B cell (primary cell): ENCODE measurements around the gene DPP9. TPM values are rescaled to one million over a fixed set of nuclear protein-coding genes. Genes with fewer than 3 reads are reported as not detected.

Experiments
- ATAC-seq: fragments of 200-7000 bp; cut with Tn5 transposase; one replicate; pipeline ENCODE4 v1.10.0; 2021; ENCODE audit warnings: low read depth, mild to moderate bottlenecking, moderate number of reproducible peaks, moderate library complexity
- CTCF ChIA-PET: fragments of 350-600 bp; sonication (Branson Sonifier 250); formaldehyde crosslinking; loops from one replicate; lab custom pipeline; 2021; ENCODE audit warnings: antibody characterized with exemption, inconsistent platforms; lab: Charles Lee
- POLR2A ChIA-PET: fragments of 350-600 bp; sonication (Branson Sonifier 250); formaldehyde crosslinking; loops from one replicate; lab custom pipeline; 2021; ENCODE audit warnings: antibody characterized with exemption; lab: Charles Lee
- DNase-seq: peaks from one replicate; pipeline ENCODE4 v3.0.0; 2013
- H2AFZ ChIP-seq: 2 replicates; pipeline ENCODE4 v1.6.1; 2012; ENCODE audit warnings: mild to moderate bottlenecking, low read depth, low read length; ENCODE audit not compliant: insufficient read depth, poor library complexity, severe bottlenecking
- H3K27ac ChIP-seq, 2 donors: 1 replicate in 1 of 2; 2 replicates in 1 of 2; pipeline ENCODE4 v1.5.1; 2012 to 2013; ENCODE audit warnings: low read length in 2 of 2, mild to moderate bottlenecking in 2 of 2, moderate library complexity in 1 of 2
- H3K27me3 ChIP-seq, 4 experiments: fragments of 200-600 bp in 1 of 4; sonication (generic) in 1 of 4; replicated peaks in 1 of 4; 1 replicate in 2 of 4; 2 replicates in 2 of 4; pipeline versions ENCODE4 v1.6.1 to v1.7.0; 2013 to 2016; ENCODE audit warnings: low read length in 3 of 4, mild to moderate bottlenecking in 2 of 4, mixed read lengths in 1 of 4, moderate library complexity in 1 of 4; ENCODE audit not compliant: insufficient read depth in 4 of 4, control insufficient read depth in 3 of 4; ENCODE audit errors: control extremely low read depth in 1 of 4
- H3K36me3 ChIP-seq, 2 experiments: replicated peaks in 1 of 2; 1 replicate in 1 of 2; 2 replicates in 1 of 2; pipeline versions ENCODE4 v1.6.1 to v1.7.1; 2013; ENCODE audit warnings: low read length in 1 of 2; ENCODE audit not compliant: insufficient read depth in 2 of 2, control insufficient read depth in 1 of 2; ENCODE audit errors: control extremely low read depth in 1 of 2, extremely low read depth in 1 of 2
- H3K4me1 ChIP-seq, 2 donors: fragments of 200-600 bp in 1 of 2; sonication (generic) in 1 of 2; 1 replicate in 1 of 2; 2 replicates in 1 of 2; pipeline versions ENCODE4 v1.5.1 to v1.6.1; 2013 to 2017; ENCODE audit warnings: low read length in 2 of 2; ENCODE audit not compliant: control insufficient read depth in 2 of 2, insufficient read depth in 2 of 2
- H3K4me2 ChIP-seq: replicated peaks from 2 replicates; pipeline ENCODE3; 2012; ENCODE audit warnings: mild to moderate bottlenecking, low read depth, low read length; ENCODE audit not compliant: poor library complexity, severe bottlenecking
- H3K4me3 ChIP-seq, 5 experiments: fragments of 200-600 bp in 1 of 5; sonication (generic) in 1 of 5; 1 replicate in 3 of 5; 2 replicates in 2 of 5; pipeline versions ENCODE4 v1.5.1 to v1.7.0; 2011 to 2016; ENCODE audit warnings: low read length in 4 of 5, mild to moderate bottlenecking in 4 of 5, low read depth in 2 of 5, control low read depth in 1 of 5, moderate library complexity in 1 of 5; ENCODE audit not compliant: insufficient read depth in 1 of 5; ENCODE audit errors: control extremely low read depth in 1 of 5, extremely low read depth in 1 of 5
- H3K79me2 ChIP-seq: fragments of 200-600 bp; sonication (generic); one replicate; pipeline ENCODE4 v1.6.0; 2016; ENCODE audit warnings: low read length; ENCODE audit not compliant: control insufficient read depth, insufficient read depth
- H3K9ac ChIP-seq: fragments of 200-600 bp; sonication (generic); 2 replicates; pipeline ENCODE4 v1.6.1; 2017; ENCODE audit warnings: mild to moderate bottlenecking, low read length, moderate library complexity
- H3K9me3 ChIP-seq, 3 donors: one replicate each; pipeline versions ENCODE4 v1.6.1 to v1.7.1; 2013; ENCODE audit warnings: low read length in 2 of 3; ENCODE audit not compliant: control insufficient read depth in 2 of 3, insufficient read depth in 1 of 3; ENCODE audit errors: control extremely low read depth in 1 of 3
- H4K20me1 ChIP-seq: 2 replicates; pipeline ENCODE4 v1.6.0; 2012; ENCODE audit warnings: mild to moderate bottlenecking, low read length; ENCODE audit not compliant: insufficient read depth, control insufficient read depth, poor library complexity, severe bottlenecking
- H3K27ac Mint-ChIP-seq: one replicate; pipeline ENCODE4 v1.8.0; 2021; ENCODE audit warnings: mixed read lengths
- H3K27me3 Mint-ChIP-seq: one replicate; pipeline ENCODE4 v1.8.0; 2021; ENCODE audit warnings: mixed read lengths
- H3K4me1 Mint-ChIP-seq: one replicate; pipeline ENCODE4 v1.8.0; 2021; ENCODE audit warnings: mixed read lengths
- H3K4me3 Mint-ChIP-seq: one replicate; pipeline ENCODE4 v1.8.0; 2021; ENCODE audit warnings: mixed read lengths
- H3K9me3 Mint-ChIP-seq: one replicate; pipeline ENCODE4 v1.8.0; 2022; ENCODE audit warnings: mixed read lengths; ENCODE audit not compliant: insufficient read depth
- CTCF ChIP-seq: fragments of 200-600 bp; IDR thresholded peaks from one replicate; pipeline ENCODE4 v1.8.0; 2022; ENCODE audit warnings: antibody characterized with exemption, mild to moderate bottlenecking
- EZH2 ChIP-seq: IDR thresholded peaks from 2 replicates; pipeline ENCODE4 v1.6.1; 2012; ENCODE audit warnings: borderline replicate concordance, low read depth, mild to moderate bottlenecking, moderate library complexity, low read length; ENCODE audit not compliant: insufficient read depth, poor library complexity, severe bottlenecking
- WGBS: methylation state at CpG from one replicate; pipeline ENCODE4 v1.1.5; 2013; ENCODE audit warnings: missing lambda C conversion rate; ENCODE audit not compliant: insufficient coverage; 5-methylcytosine and 5-hydroxymethylcytosine counted together
- intact Hi-C: fragments of 100-400 bp; cut with micrococcal nuclease; formaldehyde crosslinking; loops from one replicate; pipeline ENCODE4 v1.10.0; 2022
- polyA plus RNA-seq: library from polyadenylated mRNA; depleted of rRNA; stranded (reverse); fragments of >200 nt; gene quantifications from 2 replicates; pipeline ENCODE4 v1.2.3, GENCODE V29; 2012
- total RNA-seq, 2 donors: library from RNA; stranded (reverse); fragments of 120-200 nt in 1 of 2; gene quantifications; 1 replicate in 1 of 2; 2 replicates in 1 of 2; pipeline versions ENCODE4 v1.2.3 to v1.2.4, GENCODE V29; 2013 to 2022

Gene DPP9
- total and polyA plus RNA-seq, 2 donors (not counting 1 experiment from before 2014, with no cell fraction given): 47.3 to 109 TPM

DNA sequence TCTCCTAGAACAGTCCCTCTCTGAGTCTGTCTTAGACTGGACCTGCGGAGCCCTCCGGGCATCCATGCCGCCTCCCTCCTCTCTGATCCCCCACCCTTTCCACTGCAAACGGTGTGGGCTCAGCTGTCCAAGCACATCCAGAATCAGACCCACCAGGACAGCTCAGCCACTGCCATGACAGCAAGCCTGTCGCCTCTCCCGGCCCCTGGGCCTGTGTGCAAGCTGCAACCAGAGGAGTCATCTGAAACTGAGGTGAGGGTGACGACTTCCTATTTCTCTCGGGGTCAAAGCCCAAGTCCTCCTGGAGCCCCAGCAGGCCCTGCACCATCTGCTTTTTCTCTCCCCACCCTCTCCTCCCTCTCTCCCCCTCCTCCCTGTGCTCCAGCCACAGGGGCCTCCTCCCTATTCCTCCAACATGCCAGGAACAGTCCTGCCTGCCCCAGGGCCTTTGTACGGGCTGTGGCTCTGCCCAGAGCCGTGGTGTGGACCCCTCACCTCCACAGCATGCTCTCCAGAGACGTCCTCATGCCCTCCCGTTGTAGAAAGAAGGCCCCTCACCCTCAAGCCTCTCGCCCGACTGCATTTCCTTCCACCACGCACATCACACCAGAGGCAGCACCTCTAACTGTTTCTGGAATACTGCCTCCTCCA is 30.0 kb downstream of the DPP9 start:
- POLR2A ChIA-PET: no interaction called here

GRCh38 chr19:4693078-4693350 is 30.6 kb downstream of the DPP9 start:
- ATAC-seq: no peak
- no peaks in the 10 kb centered on the region for H3K4me1 Mint-ChIP-seq
- Histone ChIP-seq H3K79me2 (peaks cover 2% of the 10 kb centered on the region), H3K27me3 (no peaks in the 10 kb centered on the region), H3K36me3 (peaks cover 0 to 87% of the 10 kb centered on the region in 2 experiments), H4K20me1 (no peaks in the 10 kb centered on the region), H3K9ac (no peak overlapping the region), H3K4me2 (no peak overlapping the region), H3K9me3 (no peaks in the 10 kb centered on the region), H3K4me1 (no peaks in the 10 kb centered on the region), H3K27ac (no peak overlapping the region), H2AFZ (no peak overlapping the region), H3K4me3 (no peak overlapping the region)
- TF ChIP-seq CTCF: no peak
- TF ChIP-seq EZH2: no peak
- no peak for DNase-seq
- ChIA-PET CTCF (interaction anchor here (0.6 kb wide), 1 partner anchor 25 kb away, joined by 5 read pairs; no protein-coding TSS in a partner anchor), POLR2A (no interaction called here)
- no peaks in the 10 kb centered on the region for H3K27me3 Mint-ChIP-seq
- no peak overlapping the region for H3K4me3 Mint-ChIP-seq
- H3K27ac Mint-ChIP-seq: no peak overlapping the region
- no peaks in the 10 kb centered on the region for H3K9me3 Mint-ChIP-seq
- 85% methylated on average over 7 of the region's 7 CpGs for WGBS
- intact Hi-C loops: no loop called here

More for the DNA sequence above, 30.0 kb downstream of the DPP9 start:
- H3K27me3 ChIP-seq: no peaks in the 10 kb centered on the region
- H2AFZ ChIP-seq: no peak overlapping the region
- no peaks in the 10 kb centered on the region for H3K9me3 ChIP-seq
- H3K9me3 Mint-ChIP-seq: no peaks in the 10 kb centered on the region
- intact Hi-C loops: no loop called here
- H3K27ac ChIP-seq: no peak overlapping the region
- H3K27ac Mint-ChIP-seq: no peak overlapping the region
- DNase-seq: no peak
- no peak for TF ChIP-seq EZH2
- no peaks in the 10 kb centered on the region for H3K4me1 ChIP-seq
- no peaks in the 10 kb centered on the region for H3K4me1 Mint-ChIP-seq
- no peak overlapping the region for H3K4me3 Mint-ChIP-seq
- peaks cover 2% of the 10 kb centered on the region for H3K79me2 ChIP-seq
- H3K27me3 Mint-ChIP-seq: no peaks in the 10 kb centered on the region
- peaks cover 0 to 85% of the 10 kb centered on the region in 2 experiments for H3K36me3 ChIP-seq
- H3K4me3 ChIP-seq: no peak overlapping the region
- no peaks in the 10 kb centered on the region for H4K20me1 ChIP-seq
- no peak overlapping the region for H3K9ac ChIP-seq
- CTCF ChIA-PET: interaction anchor here (0.6 kb wide), 1 partner anchor 25 kb away, joined by 5 read pairs; no protein-coding TSS in a partner anchor
- no peak for ATAC-seq
- WGBS: 93% methylated on average over 14 of the region's 15 CpGs
- H3K4me2 ChIP-seq: no peak overlapping the region
